ENCODE data around the gene PI4K2B.
"Not testable (repeated sequence)": the region's sequence is repeated elsewhere in the genome, so short reads cannot be mapped to it uniquely, and the experiment has no call there.

The PI4K2B gene

DNA sequence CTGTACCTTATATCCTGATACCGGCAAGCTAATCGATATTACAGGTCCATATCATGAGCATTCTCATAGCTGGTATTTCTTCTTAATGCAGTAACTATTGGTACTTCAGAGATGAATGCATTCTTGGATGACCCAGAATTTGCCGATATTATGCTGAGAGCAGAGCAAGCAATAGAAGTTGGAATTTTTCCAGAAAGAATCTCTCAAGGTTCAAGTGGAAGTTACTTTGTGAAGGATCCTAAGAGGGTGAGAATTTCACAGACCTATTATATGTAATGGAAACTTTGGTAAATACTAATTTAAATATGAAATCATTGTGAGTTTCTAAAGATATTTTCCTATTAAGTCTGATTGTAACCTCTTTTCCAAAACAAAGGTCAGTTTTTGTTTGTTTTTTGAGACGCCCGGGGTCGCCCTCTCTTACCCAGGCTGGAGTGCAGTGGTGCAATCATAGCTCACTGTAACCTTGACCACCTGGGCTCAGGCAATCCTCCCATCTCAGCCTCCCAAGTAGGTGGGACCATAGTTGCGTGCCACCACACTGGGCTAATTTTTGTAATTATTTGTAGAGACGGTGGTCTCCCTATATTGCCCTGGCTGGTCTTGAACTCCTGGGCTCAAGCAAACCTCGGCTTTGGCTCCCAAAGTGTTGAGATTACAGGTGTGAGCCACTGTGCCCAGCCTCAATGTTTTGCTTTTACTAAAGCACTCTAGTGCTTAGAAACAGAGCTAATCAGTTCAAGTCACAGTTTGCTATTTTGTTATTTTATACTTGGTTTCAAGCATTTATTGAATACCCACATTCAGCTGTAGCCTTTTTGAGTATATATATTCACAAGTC is 18.6 kb downstream of the PI4K2B start:
- intact Hi-C loops (cut with micrococcal nuclease) = no loop called here
- Mint-ChIP-seq H3K4me3 (no peak overlapping the region), H3K27ac (no peak overlapping the region), H3K36me3 (ENCODE audit: low read depth) (peaks cover 22% of the 10 kb centered on the region), H3K27me3 (no peaks in the 10 kb centered on the region), H3K9me3 (no peaks in the 10 kb centered on the region), H3K4me1 (ENCODE audit: low read depth) (peaks cover 18% of the 10 kb centered on the region)

DNA sequence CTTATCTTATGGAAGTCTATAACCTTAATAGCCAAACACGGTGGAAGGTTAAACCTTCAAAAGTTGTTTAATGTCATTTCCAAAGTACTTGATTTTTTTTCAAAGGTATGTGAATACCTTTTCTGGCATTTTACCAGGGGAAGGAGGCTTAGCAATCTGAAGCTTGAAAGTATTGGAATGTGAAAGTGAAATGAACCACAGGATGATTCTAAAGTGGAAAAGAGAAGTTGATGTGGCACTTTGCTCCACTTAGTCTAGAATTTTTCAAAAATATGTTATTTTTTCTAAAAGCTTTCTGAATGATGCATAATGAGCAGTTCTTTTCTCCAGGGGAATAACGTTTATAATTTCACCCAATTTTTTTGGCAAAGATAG is 19.2 kb downstream of the PI4K2B start:
- Mint-ChIP-seq H3K9me3 (no peaks in the 10 kb centered on the region), H3K4me1 (ENCODE audit: low read depth) (peaks cover 16% of the 10 kb centered on the region), H3K36me3 (ENCODE audit: low read depth) (peaks cover 22% of the 10 kb centered on the region), H3K27ac (no peak overlapping the region), H3K4me3 (no peak overlapping the region), H3K27me3 (no peaks in the 10 kb centered on the region)
- intact Hi-C loops (cut with micrococcal nuclease) = no loop called here

DNA sequence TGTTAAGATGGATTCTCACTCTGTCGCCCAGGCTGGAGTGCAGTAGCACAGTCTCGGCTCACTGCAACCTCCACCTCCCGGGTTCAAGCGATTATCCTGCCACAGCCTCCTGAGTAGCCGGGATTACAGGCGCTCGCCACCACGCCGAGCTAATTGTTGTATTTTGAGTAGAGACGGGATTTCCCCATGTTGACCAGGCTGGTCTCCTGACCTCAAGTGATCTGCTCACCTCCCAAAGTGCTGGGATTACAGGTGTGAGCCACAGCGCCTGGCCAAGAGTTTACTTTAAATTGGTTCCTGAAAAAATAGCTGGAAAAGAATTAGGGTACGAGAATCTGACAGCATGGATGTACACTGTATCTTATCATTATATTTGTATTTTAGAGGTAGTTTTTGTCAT is 20.0 kb downstream of the PI4K2B start:
- intact Hi-C loops (cut with micrococcal nuclease) = not testable (repeated sequence)

DNA sequence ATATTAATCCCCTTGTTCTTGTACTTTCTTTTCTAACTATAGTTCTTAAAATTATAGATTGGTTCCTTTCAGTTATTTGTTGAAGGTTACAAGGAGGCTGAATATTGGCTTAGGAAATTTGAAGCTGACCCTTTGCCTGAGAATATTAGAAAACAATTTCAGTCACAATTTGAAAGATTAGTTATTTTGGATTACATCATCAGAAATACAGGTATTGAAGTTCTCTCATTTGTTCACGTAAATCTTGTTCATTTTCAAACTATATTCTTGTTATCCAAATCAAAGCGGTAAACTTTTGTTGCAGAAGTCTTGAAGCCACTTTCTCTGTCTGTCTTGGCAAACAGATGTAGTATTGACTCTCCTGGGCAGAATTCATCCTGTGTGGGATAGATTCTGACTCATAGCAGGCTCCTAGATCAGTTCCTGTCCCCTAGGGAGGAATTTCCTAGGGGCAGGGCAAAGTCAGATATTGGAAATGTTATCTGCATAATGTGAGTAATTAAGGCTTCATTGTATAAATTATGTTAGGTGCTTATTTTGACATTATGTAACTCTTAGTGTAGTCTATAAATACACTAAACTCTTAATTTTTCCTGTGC is 25.2 kb downstream of the PI4K2B start:
- intact Hi-C loops (cut with micrococcal nuclease) = no loop called here
- Mint-ChIP-seq H3K36me3 (ENCODE audit: low read depth) (peaks cover 53% of the 10 kb centered on the region), H3K27ac (no peak overlapping the region), H3K27me3 (no peaks in the 10 kb centered on the region), H3K4me3 (no peak overlapping the region), H3K4me1 (ENCODE audit: low read depth) (no peaks in the 10 kb centered on the region), H3K9me3 (no peaks in the 10 kb centered on the region)

More for the DNA sequence above, 20.0 kb downstream of the PI4K2B start:
- H3K4me3 Mint-ChIP-seq, H3K9me3 Mint-ChIP-seq, H3K27me3 Mint-ChIP-seq, H3K27ac Mint-ChIP-seq: not testable (repeated sequence)
- Mint-ChIP-seq H3K4me1 (ENCODE audit: low read depth) (peaks cover 11% of the 10 kb centered on the region), H3K36me3 (ENCODE audit: low read depth) (peaks cover 22% of the 10 kb centered on the region)

DNA sequence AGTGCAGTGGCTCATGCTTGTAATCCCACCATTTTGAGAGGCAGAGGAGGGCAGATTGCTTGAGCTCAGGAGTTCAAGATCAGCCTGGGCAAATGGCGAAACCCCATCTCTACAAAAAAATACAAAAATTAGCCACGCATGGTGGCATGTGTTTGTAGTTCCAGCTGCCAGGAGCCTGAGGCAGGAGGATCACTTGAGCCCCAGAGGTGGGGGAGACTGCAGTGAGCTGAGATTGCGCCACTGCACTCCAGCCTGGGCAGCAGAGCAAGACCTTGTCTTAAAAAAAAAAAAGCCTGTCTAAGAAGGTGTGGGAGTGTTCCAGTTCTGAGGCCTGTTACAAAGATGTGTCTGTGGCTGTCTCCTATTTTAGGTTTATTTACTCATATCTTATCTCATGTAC is 38.0 kb downstream of the PI4K2B start:
- peaks cover 47% of the 10 kb centered on the region for H3K36me3 Mint-ChIP-seq (ENCODE audit: low read depth)
- no peak overlapping the region for H3K4me3 Mint-ChIP-seq
- intact Hi-C loops (cut with micrococcal nuclease) = no loop called here
- H3K4me1 Mint-ChIP-seq (ENCODE audit: low read depth) = no peaks in the 10 kb centered on the region
- no peak overlapping the region for H3K27ac Mint-ChIP-seq
- H3K9me3 Mint-ChIP-seq = no peaks in the 10 kb centered on the region
- H3K27me3 Mint-ChIP-seq = no peaks in the 10 kb centered on the region

DNA sequence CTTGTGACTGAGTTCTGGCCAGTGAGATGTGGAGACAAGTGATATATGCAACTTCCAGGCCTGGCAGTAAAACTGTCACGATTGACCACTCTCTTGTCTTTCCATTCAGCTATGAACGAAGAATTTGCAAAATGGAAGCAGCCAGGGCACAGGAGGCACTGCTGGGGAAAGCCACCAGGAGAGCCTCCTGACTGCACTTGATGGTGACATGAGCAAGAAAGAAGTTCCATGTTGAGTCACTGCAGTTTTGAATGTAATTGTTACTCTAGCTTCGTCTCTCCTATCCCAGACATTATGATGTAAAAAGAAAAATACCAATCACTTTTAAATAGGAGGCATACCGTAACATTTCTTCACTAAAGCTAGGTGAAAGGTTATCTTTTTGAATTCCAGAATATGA is 46.4 kb downstream of the PI4K2B start:
- no peaks in the 10 kb centered on the region for H3K27me3 Mint-ChIP-seq
- H3K27ac Mint-ChIP-seq = no peak overlapping the region
- H3K4me1 Mint-ChIP-seq (ENCODE audit: low read depth) = no peaks in the 10 kb centered on the region
- H3K9me3 Mint-ChIP-seq = no peaks in the 10 kb centered on the region
- no peak overlapping the region for H3K4me3 Mint-ChIP-seq
- intact Hi-C loops (cut with micrococcal nuclease) = no loop called here
- peaks cover 15% of the 10 kb centered on the region for H3K36me3 Mint-ChIP-seq (ENCODE audit: low read depth)

DNA sequence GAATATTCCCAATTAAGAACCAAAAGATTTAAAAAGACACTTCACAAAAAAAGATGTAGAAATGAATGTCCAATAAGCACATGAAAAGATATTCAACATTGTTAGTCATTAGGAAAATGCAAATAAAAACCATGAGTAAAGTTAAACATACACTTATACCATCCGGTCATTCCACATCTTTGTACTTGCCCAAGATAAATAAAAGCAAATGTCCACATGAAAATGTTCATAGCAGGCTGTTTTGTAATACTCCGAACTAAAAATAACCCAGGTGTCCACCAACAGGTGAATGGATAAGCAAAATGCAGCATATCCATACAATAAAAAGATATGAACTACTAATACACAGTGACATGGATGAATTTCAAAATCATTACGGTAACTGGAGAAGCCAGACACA is 50.1 kb downstream of the PI4K2B start:
- no peaks in the 10 kb centered on the region for H3K4me1 Mint-ChIP-seq (ENCODE audit: low read depth)
- H3K4me3 Mint-ChIP-seq = no peak overlapping the region
- no peak overlapping the region for H3K27ac Mint-ChIP-seq
- intact Hi-C loops (cut with micrococcal nuclease) = no loop called here
- H3K9me3 Mint-ChIP-seq = peaks cover 12% of the 10 kb centered on the region
- peaks cover 10% of the 10 kb centered on the region for H3K36me3 Mint-ChIP-seq (ENCODE audit: low read depth)
- H3K27me3 Mint-ChIP-seq = peaks cover 4% of the 10 kb centered on the region

DNA sequence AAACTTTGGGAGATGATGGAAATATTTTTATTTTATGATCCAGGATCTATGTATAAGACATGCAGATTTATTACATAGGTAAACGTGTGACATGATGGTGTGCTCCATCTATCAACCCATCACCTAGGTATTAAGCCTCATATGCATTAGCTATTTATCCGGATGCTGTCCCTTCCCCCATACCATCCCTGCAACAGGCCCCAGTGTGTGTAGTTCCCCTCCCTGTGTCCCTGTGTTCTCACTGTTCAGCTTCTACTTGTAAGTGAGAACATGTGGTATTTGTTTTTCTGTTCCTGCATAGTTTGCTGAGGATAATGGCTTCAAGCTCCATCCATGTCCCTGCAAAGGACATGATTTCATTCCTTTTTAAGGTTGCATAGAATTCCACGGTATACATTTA is 50.6 kb downstream of the PI4K2B start:
- Mint-ChIP-seq H3K4me1 (ENCODE audit: low read depth) (no peaks in the 10 kb centered on the region), H3K27ac (no peak overlapping the region), H3K9me3 (peaks cover 12% of the 10 kb centered on the region), H3K4me3 (no peak overlapping the region), H3K27me3 (peaks cover 4% of the 10 kb centered on the region), H3K36me3 (ENCODE audit: low read depth) (peaks cover 10% of the 10 kb centered on the region)
- intact Hi-C loops (cut with micrococcal nuclease) = no loop called here

DNA sequence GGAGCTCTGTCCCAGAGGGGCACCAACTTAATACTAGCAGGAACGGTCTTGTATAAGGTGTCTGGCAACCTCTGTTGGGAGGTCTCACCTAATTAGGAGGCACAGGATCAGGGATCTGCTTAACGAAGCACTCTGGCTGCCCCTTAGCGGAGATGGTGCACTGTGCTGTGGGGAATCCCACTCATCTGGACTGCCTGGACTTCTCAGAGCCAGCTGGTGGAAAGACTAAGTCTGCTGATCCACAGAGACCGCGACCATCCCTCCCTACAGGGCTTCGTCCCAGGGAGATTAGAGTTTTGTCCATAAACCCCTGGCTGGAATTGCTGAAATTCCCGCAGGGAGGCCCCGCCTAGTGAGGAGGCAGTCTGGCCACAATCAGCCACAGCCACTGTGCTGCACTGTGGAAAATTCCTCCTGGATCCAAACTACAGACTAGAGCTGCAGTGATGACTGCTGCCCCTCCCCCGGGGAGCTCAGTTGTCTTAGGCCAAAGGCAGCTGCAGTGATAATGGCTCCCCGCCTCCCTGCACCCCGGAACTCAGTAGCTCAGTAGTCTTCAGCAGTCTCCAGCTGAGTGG is 56.7 kb downstream of the PI4K2B start:
- Mint-ChIP-seq H3K27me3 (peaks cover 6% of the 10 kb centered on the region), H3K9me3 (peaks cover 12% of the 10 kb centered on the region), H3K4me1 (ENCODE audit: low read depth) (no peaks in the 10 kb centered on the region), H3K4me3 (no peak overlapping the region), H3K36me3 (ENCODE audit: low read depth) (no peaks in the 10 kb centered on the region), H3K27ac (no peak overlapping the region)
- intact Hi-C loops (cut with micrococcal nuclease) = no loop called here

DNA sequence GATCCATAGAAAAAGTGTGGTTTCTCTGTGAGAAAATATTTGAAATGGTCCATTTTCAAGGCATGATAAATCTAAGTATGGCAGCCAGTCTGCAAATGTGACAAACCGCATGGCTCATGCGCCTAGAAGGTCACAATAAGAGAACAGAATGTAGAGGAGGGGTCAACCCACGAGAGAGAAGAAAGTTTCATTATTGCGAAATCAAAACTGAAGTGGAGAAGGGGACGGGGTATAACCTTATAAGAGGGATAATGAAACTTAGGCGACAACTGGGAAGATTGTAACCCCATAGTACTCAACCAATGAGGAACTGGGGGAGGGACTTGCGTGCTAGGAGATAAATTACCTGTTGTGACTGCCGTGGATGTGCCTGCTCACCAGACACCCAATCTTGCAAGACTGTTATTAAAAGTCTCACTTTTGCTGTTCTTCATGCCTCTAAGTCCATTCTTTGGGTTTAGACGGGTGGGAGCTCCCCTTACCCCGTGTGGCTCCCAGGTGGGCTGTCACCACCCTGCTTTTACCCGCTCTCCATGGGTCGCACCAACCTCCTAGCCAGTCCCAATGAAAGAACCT is 57.4 kb downstream of the PI4K2B start:
- no peaks in the 10 kb centered on the region for H3K36me3 Mint-ChIP-seq (ENCODE audit: low read depth)
- intact Hi-C loops (cut with micrococcal nuclease) = no loop called here

DNA sequence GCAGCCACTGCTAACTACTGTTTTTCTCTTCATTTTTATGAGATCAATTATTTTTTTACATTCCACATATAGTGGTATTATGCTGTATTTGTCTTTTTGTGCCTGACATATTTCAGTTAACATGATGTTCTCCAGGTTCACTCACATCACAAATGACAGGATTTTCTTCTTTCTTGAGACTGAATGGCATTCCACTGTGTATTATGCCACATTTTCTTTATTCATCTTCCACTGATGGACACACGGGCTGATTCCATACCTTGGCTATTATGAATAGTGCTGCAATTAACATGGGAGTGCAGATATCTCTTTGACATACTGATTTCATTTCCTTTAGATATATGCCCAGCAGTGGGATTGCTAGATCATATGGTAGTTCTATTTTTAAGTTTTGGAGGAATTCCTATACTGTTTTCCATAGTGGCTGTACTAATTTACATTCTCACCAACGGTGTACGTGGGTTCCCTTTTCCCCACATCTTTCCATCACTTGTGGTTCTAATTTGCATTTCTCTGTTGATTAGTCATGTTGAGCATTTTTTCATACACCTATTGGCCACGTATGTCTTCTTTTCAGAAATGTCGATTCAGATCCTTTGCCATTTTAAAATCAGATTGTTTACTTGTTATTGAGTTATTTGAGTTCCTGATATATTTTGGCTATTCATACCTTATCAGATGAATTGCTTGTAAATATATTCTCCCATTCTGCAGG is 63.9 kb downstream of the PI4K2B start:
- Mint-ChIP-seq H3K36me3 (ENCODE audit: low read depth) (no peaks in the 10 kb centered on the region), H3K4me1 (ENCODE audit: low read depth) (no peaks in the 10 kb centered on the region)
- intact Hi-C loops (cut with micrococcal nuclease) = no loop called here

More for the DNA sequence above, 57.4 kb downstream of the PI4K2B start:
- H3K27me3 Mint-ChIP-seq = peaks cover 4% of the 10 kb centered on the region
- no peak overlapping the region for H3K27ac Mint-ChIP-seq
- no peaks in the 10 kb centered on the region for H3K4me1 Mint-ChIP-seq (ENCODE audit: low read depth)
- H3K4me3 Mint-ChIP-seq = no peak overlapping the region
- H3K9me3 Mint-ChIP-seq = peaks cover 12% of the 10 kb centered on the region

DNA sequence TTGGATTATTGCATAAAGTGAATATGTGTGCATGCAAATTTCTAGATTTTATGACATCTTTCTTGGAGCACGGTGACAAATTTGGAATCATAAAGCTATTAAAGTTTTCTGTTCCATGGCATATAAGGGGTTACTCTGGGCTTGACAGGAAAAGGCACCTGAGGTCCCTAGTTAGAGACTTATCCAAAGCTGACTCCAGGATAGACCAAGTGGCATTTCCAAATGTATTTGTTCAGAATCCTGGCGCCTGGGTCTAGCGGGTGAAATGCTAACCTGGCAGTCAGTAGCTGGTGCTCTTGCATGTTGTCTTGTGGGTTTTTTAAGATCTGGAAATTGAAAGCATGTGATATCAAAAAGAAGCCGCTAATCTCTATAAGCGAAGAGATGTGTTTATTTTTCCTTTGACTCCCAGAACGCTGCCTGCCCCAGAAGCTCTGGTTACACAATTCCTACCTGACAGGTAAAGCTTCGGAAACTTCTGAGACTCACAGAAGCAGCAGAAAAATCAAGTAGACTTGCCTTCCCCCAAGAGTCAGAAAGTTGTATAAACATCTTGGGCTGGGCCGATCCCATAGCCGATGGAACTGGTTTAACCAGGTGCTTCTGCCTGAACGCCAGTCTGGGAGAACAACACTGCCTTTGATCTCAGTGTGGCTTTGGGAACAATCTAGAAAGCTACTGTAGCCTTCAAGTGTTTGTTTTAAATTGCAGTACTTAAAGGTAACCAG is 65.8 kb downstream of the PI4K2B start:
- H3K27me3 Mint-ChIP-seq = peaks cover 8% of the 10 kb centered on the region
- H3K9me3 Mint-ChIP-seq = no peaks in the 10 kb centered on the region
- H3K4me1 Mint-ChIP-seq (ENCODE audit: low read depth) = no peaks in the 10 kb centered on the region
- H3K27ac Mint-ChIP-seq = no peak overlapping the region
- H3K36me3 Mint-ChIP-seq (ENCODE audit: low read depth) = no peaks in the 10 kb centered on the region
- H3K4me3 Mint-ChIP-seq = no peak overlapping the region
- intact Hi-C loops (cut with micrococcal nuclease) = no loop called here

More for the DNA sequence above, 63.9 kb downstream of the PI4K2B start:
- H3K4me3 Mint-ChIP-seq = no peak overlapping the region
- H3K9me3 Mint-ChIP-seq = no peaks in the 10 kb centered on the region
- H3K27me3 Mint-ChIP-seq = peaks cover 8% of the 10 kb centered on the region
- no peak overlapping the region for H3K27ac Mint-ChIP-seq

DNA sequence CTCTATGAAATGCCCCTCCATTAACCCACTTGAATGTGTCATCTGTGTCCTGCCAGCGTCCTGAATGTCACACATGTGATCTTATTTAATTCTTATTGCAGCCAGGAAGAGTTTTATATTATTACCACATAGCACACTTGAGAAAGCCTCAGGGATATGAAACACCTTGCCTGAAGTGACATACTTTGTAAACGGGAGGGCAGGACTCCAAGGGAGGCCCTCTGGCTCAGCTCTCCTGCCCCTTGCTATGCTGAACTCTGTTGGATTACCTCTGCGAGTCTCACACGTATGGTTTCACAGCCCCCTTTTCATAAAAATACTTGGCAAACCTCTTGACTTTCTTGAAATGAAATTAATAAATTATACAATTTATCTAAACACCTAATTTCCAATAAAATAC is 67.6 kb downstream of the PI4K2B start:
- peaks cover 11% of the 10 kb centered on the region for H3K27me3 Mint-ChIP-seq
- no peaks in the 10 kb centered on the region for H3K4me1 Mint-ChIP-seq (ENCODE audit: low read depth)
- H3K36me3 Mint-ChIP-seq (ENCODE audit: low read depth) = no peaks in the 10 kb centered on the region
- H3K27ac Mint-ChIP-seq = no peak overlapping the region
- intact Hi-C loops (cut with micrococcal nuclease) = no loop called here
- no peak overlapping the region for H3K4me3 Mint-ChIP-seq
- H3K9me3 Mint-ChIP-seq = no peaks in the 10 kb centered on the region
